HepG2 (cell line): ENCODE results near the gene DLST. TPM values are rescaled to one million over a fixed set of nuclear protein-coding genes. Genes with fewer than 3 reads are reported as not detected.

Experiments
- KDM4B ChIP-seq: sonication (generic); formaldehyde crosslinking; IDR thresholded peaks from 2 replicates; pipeline ENCODE4 v1.4.0; 2020; ENCODE audit warnings: missing genetic modification reagents
- MTERF4 ChIP-seq: sonication (generic); formaldehyde crosslinking; IDR thresholded peaks from 2 replicates; pipeline ENCODE4 v1.8.0; 2023; ENCODE audit warnings: mild to moderate bottlenecking, missing genetic modification reagents
- NCOA5 ChIP-seq: sonication (generic); formaldehyde crosslinking; IDR thresholded peaks from 2 replicates; pipeline ENCODE4 v1.4.0; 2020; ENCODE audit warnings: missing genetic modification reagents
- POGK ChIP-seq: sonication (generic); formaldehyde crosslinking; conservative IDR thresholded peaks from 2 replicates; pipeline ENCODE4 v1.8.0; 2022; ENCODE audit warnings: mild to moderate bottlenecking, moderate library complexity, missing genetic modification reagents
- RAD51 ChIP-seq: fragments of 450-650 bp; IDR thresholded peaks from 2 replicates; pipeline ENCODE4 v1.6.1; 2016; ENCODE audit warnings: borderline replicate concordance
- RORA ChIP-seq: sonication (generic); formaldehyde crosslinking; IDR thresholded peaks from 2 replicates; pipeline ENCODE4 v1.5.0; 2020; ENCODE audit warnings: mild to moderate bottlenecking, missing genetic modification reagents, moderate library complexity
- YEATS2 ChIP-seq: sonication (generic); formaldehyde crosslinking; IDR thresholded peaks from 2 replicates; pipeline ENCODE4 v1.4.0; 2020; ENCODE audit warnings: missing genetic modification reagents, borderline replicate concordance
- YEATS4 ChIP-seq: sonication (generic); formaldehyde crosslinking; IDR thresholded peaks from 2 replicates; pipeline ENCODE4 v1.4.0; 2020; ENCODE audit warnings: missing genetic modification reagents, borderline replicate concordance
- ZBTB40 ChIP-seq, 2 experiments: fragments of 450-650 bp in 1 of 2; sonication (generic) in 1 of 2; formaldehyde crosslinking in 1 of 2; IDR thresholded peaks; 2 replicates each; pipeline versions ENCODE4 v1.6.1 to v1.8.0; 2016 to 2022; ENCODE audit warnings: antibody characterized with exemption in 1 of 2, mild to moderate bottlenecking in 1 of 2, missing genetic modification reagents in 1 of 2
- ZNF101 ChIP-seq: sonication (generic); formaldehyde crosslinking; IDR thresholded peaks from 2 replicates; pipeline ENCODE4 v1.4.0; 2020; ENCODE audit warnings: mild to moderate bottlenecking, low read depth, missing genetic modification reagents, borderline replicate concordance
- ZNF362 ChIP-seq: sonication (generic); formaldehyde crosslinking; IDR thresholded peaks from 2 replicates; pipeline ENCODE4 v1.4.0; 2020; ENCODE audit warnings: missing genetic modification reagents, mild to moderate bottlenecking, borderline replicate concordance
- ZNF563 ChIP-seq: sonication (generic); formaldehyde crosslinking; IDR thresholded peaks from 2 replicates; pipeline ENCODE4 v1.8.0; 2022; ENCODE audit warnings: mild to moderate bottlenecking, moderate library complexity, missing genetic modification reagents
- ZNF7 ChIP-seq: IDR thresholded peaks from 2 replicates; pipeline ENCODE4 v1.6.1; 2016; ENCODE audit warnings: missing biosample characterization, missing genetic modification reagents
- ZSCAN12 ChIP-seq: sonication (generic); formaldehyde crosslinking; IDR thresholded peaks from 2 replicates; pipeline ENCODE4 v1.9.0; 2021; ENCODE audit warnings: mild to moderate bottlenecking, missing genetic modification reagents
- polyA plus RNA-seq, 8 experiments: library from polyadenylated mRNA; depleted of rRNA in 3 of 8; stranded (reverse) in 7 of 8; unstranded in 1 of 8; fragments of >200 nt; fragmentation: Illumina TruSeq in 4 of 8; extraction: Trizol in 4 of 8; gene quantifications; 2 replicates each; pipeline versions ENCODE4 v1.2.1 to v1.2.3, GENCODE V29; 2011 to 2016; ENCODE audit warnings: low read depth in 4 of 8, missing spikeins in 1 of 8, mixed read lengths in 1 of 8; ENCODE audit not compliant: insufficient read depth in 1 of 8
- total RNA-seq, 5 experiments: library from RNA; depleted of rRNA; stranded (reverse); fragments of >200 nt; fragmentation: Illumina TruSeq; extraction: Trizol; gene quantifications; 2 replicates each; pipeline ENCODE4 v1.2.3, GENCODE V29; 2016; ENCODE audit warnings: low read depth in 1 of 5
- TF ChIP-seq, protein P1 (sequence below): sonication (generic); formaldehyde crosslinking; IDR thresholded peaks from 2 replicates; pipeline ENCODE4 v1.5.1; 2020; ENCODE audit warnings: mild to moderate bottlenecking, missing genetic modification reagents, borderline replicate concordance

The DLST gene
- total and polyA plus RNA-seq, 2 of the 13 experiments (the other 11 are each of a cell fraction or from before 2014, with no cell fraction given), result 56.5 to 94.3 TPM

DNA sequence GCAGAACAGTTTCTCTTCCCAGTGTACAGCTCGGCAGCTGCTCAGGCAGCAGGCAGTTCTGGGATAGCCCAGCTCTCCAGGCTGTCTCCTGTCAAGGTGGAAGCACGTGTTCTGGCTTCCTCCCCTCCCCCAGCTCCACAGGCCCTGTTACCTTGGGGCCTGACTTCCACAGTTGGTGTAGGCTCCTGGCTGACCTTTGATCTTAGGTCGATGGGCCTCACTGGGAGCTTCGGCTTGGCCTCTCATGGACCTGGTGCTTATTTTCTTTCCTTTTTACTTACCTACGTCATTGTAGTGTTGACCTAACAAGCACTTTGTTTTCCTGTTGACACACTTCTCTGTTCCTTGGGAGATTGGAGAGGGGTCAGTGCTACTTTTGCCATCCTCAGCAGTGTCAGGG lies 17.0 kb downstream of the DLST start (continued):
- TF ChIP-seq NCOA5 (CRISPR knock-in tag) (no peak), MTERF4 (CRISPR knock-in tag) (0 out of 2 replicates have a peak, but pooled peaks have one; percentile 56), ZSCAN12 (no peak), RAD51 (no peak), ZNF563 (CRISPR knock-in tag) (0 out of 2 replicates have a peak, but pooled peaks have one; percentile 32), RORA (CRISPR knock-in tag) (no peak), KDM4B (CRISPR knock-in tag) (no peak), YEATS2 (CRISPR knock-in tag) (peak; percentile 83), YEATS4 (peak; percentile 78), ZNF362 (peak; percentile 36; the same call in 1 of the 2 replicates), ZNF101 (CRISPR knock-in tag) (no peak), POGK (CRISPR knock-in tag) (peak; percentile 88), ZBTB40 (IDR thresholded peaks at IDR 0.05) (no peak), ZBTB40 (CRISPR knock-in tag; IDR thresholded peaks at IDR 0.05) (peak; percentile 67; the same call in 1 of the 2 replicates), ZNF7 (CRISPR knock-in tag) (no peak)
- TF ChIP-seq, protein P1, sequence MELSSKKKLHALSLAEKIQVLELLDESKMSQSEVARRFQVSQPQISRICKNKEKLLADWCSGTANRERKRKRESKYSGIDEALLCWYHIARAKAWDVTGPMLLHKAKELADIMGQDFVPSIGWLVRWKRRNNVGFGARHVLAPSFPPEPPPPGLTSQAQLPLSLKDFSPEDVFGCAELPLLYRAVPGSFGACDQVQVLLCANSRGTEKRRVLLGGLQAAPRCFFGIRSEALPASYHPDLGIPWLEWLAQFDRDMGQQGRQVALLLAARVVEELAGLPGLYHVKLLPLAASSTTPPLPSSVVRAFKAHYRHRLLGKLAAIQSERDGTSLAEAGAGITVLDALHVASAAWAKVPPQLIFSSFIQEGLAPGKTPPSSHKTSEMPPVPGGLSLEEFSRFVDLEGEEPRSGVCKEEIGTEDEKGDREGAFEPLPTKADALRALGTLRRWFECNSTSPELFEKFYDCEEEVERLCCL (CRISPR knock-in tag), result no peak
